CD4-positive, alpha-beta memory T cell (primary cell): Measurements from ENCODE around the gene VWF. TPM values are rescaled to one million over a fixed set of nuclear protein-coding genes. Genes with fewer than 3 reads are reported as not detected.
A peak's percentile ranks its signal among the peaks of the same experiment; 100 is the strongest.

ENCODE experiments used
- CTCF ChIA-PET: fragments of 350-600 bp; sonication (Branson Sonifier 250); formaldehyde crosslinking; loops from one replicate; lab custom pipeline; 2021; ENCODE audit warnings: inconsistent platforms; ENCODE audit not compliant: partially characterized antibody; lab: Charles Lee
- POLR2A ChIA-PET: fragments of 350-600 bp; sonication (Branson Sonifier 250); formaldehyde crosslinking; loops from one replicate; lab custom pipeline; 2021; ENCODE audit not compliant: partially characterized antibody; lab: Charles Lee
- DNase-seq, 5 donors: peaks; one replicate each; pipeline versions ENCODE4 v3.0.0 to v3.0.0-alpha.2; 2020 to 2022; ENCODE audit warnings: mixed read lengths in 1 of 5
- H3K27ac ChIP-seq: one replicate; pipeline ENCODE4 v1.7.0; 2013; ENCODE audit warnings: low read depth, low read length
- H3K27me3 ChIP-seq: 2 replicates; pipeline ENCODE4 v1.7.0; 2013; ENCODE audit warnings: mild to moderate bottlenecking, low read length, moderate library complexity; ENCODE audit not compliant: insufficient read depth
- H3K36me3 ChIP-seq: 2 replicates; pipeline ENCODE4 v1.7.0; 2013; ENCODE audit warnings: mild to moderate bottlenecking, low read length, moderate library complexity; ENCODE audit not compliant: insufficient read depth
- H3K4me1 ChIP-seq: 2 replicates; pipeline ENCODE4 v1.7.0; 2013; ENCODE audit warnings: mild to moderate bottlenecking, low read length, moderate library complexity; ENCODE audit not compliant: insufficient read depth
- H3K4me3 ChIP-seq, 2 donors: one replicate each; pipeline ENCODE4 v1.7.0; 2013; ENCODE audit warnings: low read length in 2 of 2, mild to moderate bottlenecking in 1 of 2
- H3K9me3 ChIP-seq, 2 donors: one replicate each; pipeline ENCODE4 v1.7.0; 2013; ENCODE audit warnings: low read length in 2 of 2, control low read depth in 1 of 2; ENCODE audit not compliant: control insufficient read depth in 1 of 2
- H3K27ac Mint-ChIP-seq, 7 donors: one replicate each; pipeline ENCODE4 v1.8.0; 2020 to 2021; ENCODE audit warnings: mixed read lengths in 7 of 7, mild to moderate bottlenecking in 6 of 7, inconsistent platforms in 3 of 7, moderate library complexity in 3 of 7
- H3K27me3 Mint-ChIP-seq, 2 donors: one replicate each; pipeline ENCODE4 v1.8.0; 2020 to 2021; ENCODE audit warnings: mixed read lengths in 2 of 2
- H3K36me3 Mint-ChIP-seq, 2 donors: one replicate each; pipeline ENCODE4 v1.8.0; 2020 to 2021; ENCODE audit warnings: mixed read lengths in 2 of 2, inconsistent platforms in 1 of 2, mild to moderate bottlenecking in 1 of 2
- H3K4me1 Mint-ChIP-seq, 4 donors: one replicate each; pipeline ENCODE4 v1.8.0; 2020 to 2021; ENCODE audit warnings: mixed read lengths in 4 of 4, mild to moderate bottlenecking in 1 of 4
- H3K4me3 Mint-ChIP-seq, 8 donors: one replicate each; pipeline ENCODE4 v1.8.0; 2020 to 2021; ENCODE audit warnings: mixed read lengths in 8 of 8, mild to moderate bottlenecking in 7 of 8, moderate library complexity in 6 of 8, inconsistent platforms in 3 of 8
- H3K9me3 Mint-ChIP-seq, 8 donors: one replicate each; pipeline ENCODE4 v1.8.0; 2020 to 2021; ENCODE audit warnings: mixed read lengths in 8 of 8, mild to moderate bottlenecking in 5 of 8, inconsistent platforms in 3 of 8, moderate library complexity in 1 of 8
- intact Hi-C: fragments of 100-400 bp; cut with micrococcal nuclease; formaldehyde crosslinking; loops from one replicate; pipeline ENCODE4 v1.15.1; 2023
- polyA plus RNA-seq, 2 donors: library from polyadenylated mRNA; unstranded; fragments of 300-500 nt; fragmentation: Illumina TruSeq; gene quantifications; one replicate each; pipeline ENCODE4 v1.2.3, GENCODE V29; 2021
- total RNA-seq, 2 experiments: library from RNA; stranded (reverse); gene quantifications; one replicate each; pipeline ENCODE4 v1.2.3, GENCODE V29; 2021

The VWF gene
- total and polyA plus RNA-seq, 4 experiments from 2014 or later = 0.03 to 0.17 (median 0.15) TPM; not detected in 1

GRCh38 chr12:5989621-5990020, 134.8 kb downstream of the VWF start:
- no peak overlapping the region for H3K4me3 ChIP-seq
- Mint-ChIP-seq H3K9me3 (no peaks in the 10 kb centered on the region), H3K27ac (no peak overlapping the region), H3K36me3 (no peaks in the 10 kb centered on the region), H3K4me1 (peaks cover 0 to 2% (median 0%) of the 10 kb centered on the region in 4 donors), H3K27me3 (peaks cover 3 to 13% of the 10 kb centered on the region in 2 donors), H3K4me3 (no peak overlapping the region)
- CTCF ChIA-PET = interaction anchor here (0.7 to 8.7 kb wide), 19 partner anchors 7 to 297 kb away, joined by 3 to 186 read pairs (median 6); no protein-coding TSS in a partner anchor
- H3K9me3 ChIP-seq = no peaks in the 10 kb centered on the region
- no peak for DNase-seq
- H3K4me1 ChIP-seq = no peaks in the 10 kb centered on the region
- no peaks in the 10 kb centered on the region for H3K36me3 ChIP-seq
- no peak overlapping the region for H3K27ac ChIP-seq
- no peaks in the 10 kb centered on the region for H3K27me3 ChIP-seq
- POLR2A ChIA-PET = no interaction called here
- intact Hi-C loops = no loop called here

GRCh38 chr12:5988659-5989116, 135.8 kb downstream of the VWF start:
- CTCF ChIA-PET = interaction anchor here (0.6 to 8.7 kb wide), 35 partner anchors 8 to 332 kb away, joined by 3 to 186 read pairs (median 4); no protein-coding TSS in a partner anchor
- Histone ChIP-seq H3K36me3 (no peaks in the 10 kb centered on the region), H3K9me3 (no peaks in the 10 kb centered on the region), H3K4me3 (no peak overlapping the region), H3K27me3 (no peaks in the 10 kb centered on the region), H3K4me1 (no peaks in the 10 kb centered on the region), H3K27ac (no peak overlapping the region)
- H3K4me1 Mint-ChIP-seq = peaks cover 0 to 2% (median 0%) of the 10 kb centered on the region in 4 donors
- H3K27me3 Mint-ChIP-seq = peaks cover 3 to 6% of the 10 kb centered on the region in 2 donors
- intact Hi-C loops = loop anchor here (1.0 kb wide), 1 partner anchor 52 kb away; no protein-coding TSS in a partner anchor
- H3K9me3 Mint-ChIP-seq = no peaks in the 10 kb centered on the region
- no peak overlapping the region for H3K4me3 Mint-ChIP-seq
- POLR2A ChIA-PET = no interaction called here
- peak; percentile 47 to 60 (median 55) for DNase-seq
- H3K27ac Mint-ChIP-seq = no peak overlapping the region
- no peaks in the 10 kb centered on the region for H3K36me3 Mint-ChIP-seq

GRCh38 chr12:5988088-5988487, 136.4 kb downstream of the VWF start:
- H3K36me3 ChIP-seq = no peaks in the 10 kb centered on the region
- POLR2A ChIA-PET = no interaction called here
- H3K27me3 Mint-ChIP-seq = peaks cover 3 to 6% of the 10 kb centered on the region in 2 donors

GRCh38 chr12:5987573-5987972, 136.9 kb downstream of the VWF start:
- Mint-ChIP-seq H3K36me3 (no peaks in the 10 kb centered on the region), H3K9me3 (no peaks in the 10 kb centered on the region), H3K27me3 (peaks cover 4 to 6% of the 10 kb centered on the region in 2 donors), H3K4me1 (peaks cover 0 to 2% (median 0%) of the 10 kb centered on the region in 4 donors), H3K4me3 (no peak overlapping the region), H3K27ac (peak overlapping the region in 1 of 7 donors; percentile 57)
- Histone ChIP-seq H3K27ac (no peak overlapping the region), H3K4me1 (no peaks in the 10 kb centered on the region), H3K9me3 (no peaks in the 10 kb centered on the region), H3K4me3 (no peak overlapping the region), H3K27me3 (no peaks in the 10 kb centered on the region), H3K36me3 (no peaks in the 10 kb centered on the region)
- no peak for DNase-seq
- intact Hi-C loops = no loop called here
- ChIA-PET POLR2A (no interaction called here), CTCF (interaction anchor here (1.0 to 8.7 kb wide), 21 partner anchors 8 to 333 kb away, joined by 3 to 186 read pairs (median 7); no protein-coding TSS in a partner anchor)

More at GRCh38 chr12:5988088-5988487, 136.4 kb downstream of the VWF start:
- H3K27me3 ChIP-seq = no peaks in the 10 kb centered on the region
- DNase-seq = no peak
- Mint-ChIP-seq H3K27ac (no peak overlapping the region), H3K9me3 (no peaks in the 10 kb centered on the region), H3K4me3 (no peak overlapping the region), H3K4me1 (peaks cover 0 to 2% (median 0%) of the 10 kb centered on the region in 4 donors), H3K36me3 (no peaks in the 10 kb centered on the region)
- H3K9me3 ChIP-seq = no peaks in the 10 kb centered on the region
- H3K4me1 ChIP-seq = no peaks in the 10 kb centered on the region
- intact Hi-C loops = loop anchor here (1.0 kb wide), 1 partner anchor 52 kb away; no protein-coding TSS in a partner anchor
- no peak overlapping the region for H3K4me3 ChIP-seq
- CTCF ChIA-PET = interaction anchor here (0.6 to 8.7 kb wide), 31 partner anchors 9 to 333 kb away, joined by 3 to 186 read pairs (median 4); no protein-coding TSS in a partner anchor
- no peak overlapping the region for H3K27ac ChIP-seq

GRCh38 chr12:5985471-5985870, 139.0 kb downstream of the VWF start:
- no peaks in the 10 kb centered on the region for H3K36me3 ChIP-seq
- H3K4me1 ChIP-seq = no peaks in the 10 kb centered on the region
- peaks cover 0 to 2% (median 0%) of the 10 kb centered on the region in 4 donors for H3K4me1 Mint-ChIP-seq
- H3K27ac ChIP-seq = no peak overlapping the region
- POLR2A ChIA-PET = no interaction called here
- no peak overlapping the region for H3K27ac Mint-ChIP-seq
- no peak overlapping the region for H3K4me3 ChIP-seq
- no peak overlapping the region for H3K4me3 Mint-ChIP-seq
- H3K27me3 Mint-ChIP-seq = peaks cover 8 to 9% of the 10 kb centered on the region in 2 donors
- H3K9me3 ChIP-seq = no peaks in the 10 kb centered on the region
- CTCF ChIA-PET = interaction anchor here (1.4 to 1.7 kb wide), 2 partner anchors 53 to 299 kb away, joined by 3 to 12 read pairs; no protein-coding TSS in a partner anchor
- H3K9me3 Mint-ChIP-seq = peaks cover 0 to 3% (median 0%) of the 10 kb centered on the region in 8 donors
- DNase-seq = no peak
- intact Hi-C loops = no loop called here
- no peaks in the 10 kb centered on the region for H3K36me3 Mint-ChIP-seq
- no peaks in the 10 kb centered on the region for H3K27me3 ChIP-seq

- POLR2A ChIA-PET = no interaction called here
- H3K4me3 Mint-ChIP-seq = peak overlapping the region in 1 of 8 donors; percentile 11
- intact Hi-C loops = no loop called here
Observed at GRCh38 chr12:5984873-5985272, 139.6 kb downstream of the VWF start.

GRCh38 chr12:5982106-5982505, 142.4 kb downstream of the VWF start:
- intact Hi-C loops = no loop called here
- CTCF ChIA-PET = interaction anchor here (2.3 kb wide), 1 partner anchor 15 kb away, joined by 6 read pairs; no protein-coding TSS in a partner anchor

More at GRCh38 chr12:5984873-5985272, 139.6 kb downstream of the VWF start:
- Mint-ChIP-seq H3K36me3 (no peaks in the 10 kb centered on the region), H3K4me1 (peaks cover 0 to 2% (median 0%) of the 10 kb centered on the region in 4 donors), H3K27ac (peak overlapping the region in 1 of 7 donors; percentile 64), H3K9me3 (peaks cover 0 to 3% (median 0%) of the 10 kb centered on the region in 8 donors), H3K27me3 (peaks cover 8 to 9% of the 10 kb centered on the region in 2 donors)
- Histone ChIP-seq H3K9me3 (no peaks in the 10 kb centered on the region), H3K27ac (no peak overlapping the region), H3K4me3 (no peak overlapping the region), H3K4me1 (no peaks in the 10 kb centered on the region), H3K27me3 (no peaks in the 10 kb centered on the region), H3K36me3 (no peaks in the 10 kb centered on the region)
- CTCF ChIA-PET = interaction anchor here (1.0 kb wide), 1 partner anchor 53 kb away, joined by 3 read pairs; no protein-coding TSS in a partner anchor
- DNase-seq = no peak

More at GRCh38 chr12:5982106-5982505, 142.4 kb downstream of the VWF start:
- no peak overlapping the region for H3K27ac Mint-ChIP-seq
- H3K4me3 ChIP-seq = no peak overlapping the region
- no peaks in the 10 kb centered on the region for H3K36me3 Mint-ChIP-seq
- POLR2A ChIA-PET = no interaction called here
- no peak overlapping the region for H3K27ac ChIP-seq
- no peaks in the 10 kb centered on the region for H3K36me3 ChIP-seq
- DNase-seq = no peak
- no peaks in the 10 kb centered on the region for H3K27me3 ChIP-seq
- H3K4me1 ChIP-seq = no peaks in the 10 kb centered on the region
- peaks cover 0 to 3% (median 0%) of the 10 kb centered on the region in 8 donors for H3K9me3 Mint-ChIP-seq
- H3K27me3 Mint-ChIP-seq = peaks cover 5 to 11% of the 10 kb centered on the region in 2 donors
- no peak overlapping the region for H3K4me3 Mint-ChIP-seq
- H3K9me3 ChIP-seq = no peaks in the 10 kb centered on the region
- H3K4me1 Mint-ChIP-seq = no peaks in the 10 kb centered on the region
